B cell (primary cell): ENCODE data around the gene SPATA2L. TPM values are rescaled to one million over a fixed set of nuclear protein-coding genes. Genes with fewer than 3 reads are reported as not detected.

Experiments used
- ATAC-seq: fragments of 200-7000 bp; cut with Tn5 transposase; one replicate; pipeline ENCODE4 v1.10.0; 2021; ENCODE audit warnings: low read depth, mild to moderate bottlenecking, moderate number of reproducible peaks, moderate library complexity
- CTCF ChIA-PET: fragments of 350-600 bp; sonication (Branson Sonifier 250); formaldehyde crosslinking; loops from one replicate; lab custom pipeline; 2021; ENCODE audit warnings: antibody characterized with exemption, inconsistent platforms; lab: Charles Lee
- POLR2A ChIA-PET: fragments of 350-600 bp; sonication (Branson Sonifier 250); formaldehyde crosslinking; loops from one replicate; lab custom pipeline; 2021; ENCODE audit warnings: antibody characterized with exemption; lab: Charles Lee
- DNase-seq: peaks from one replicate; pipeline ENCODE4 v3.0.0; 2013
- H2AFZ ChIP-seq: 2 replicates; pipeline ENCODE4 v1.6.1; 2012; ENCODE audit warnings: mild to moderate bottlenecking, low read depth, low read length; ENCODE audit not compliant: insufficient read depth, poor library complexity, severe bottlenecking
- H3K27ac ChIP-seq, 2 donors: 1 replicate in 1 of 2; 2 replicates in 1 of 2; pipeline ENCODE4 v1.5.1; 2012 to 2013; ENCODE audit warnings: low read length in 2 of 2, mild to moderate bottlenecking in 2 of 2, moderate library complexity in 1 of 2
- H3K27me3 ChIP-seq, 4 experiments: fragments of 200-600 bp in 1 of 4; sonication (generic) in 1 of 4; replicated peaks in 1 of 4; 1 replicate in 2 of 4; 2 replicates in 2 of 4; pipeline versions ENCODE4 v1.6.1 to v1.7.0; 2013 to 2016; ENCODE audit warnings: low read length in 3 of 4, mild to moderate bottlenecking in 2 of 4, mixed read lengths in 1 of 4, moderate library complexity in 1 of 4; ENCODE audit not compliant: insufficient read depth in 4 of 4, control insufficient read depth in 3 of 4; ENCODE audit errors: control extremely low read depth in 1 of 4
- H3K36me3 ChIP-seq, 2 experiments: replicated peaks in 1 of 2; 1 replicate in 1 of 2; 2 replicates in 1 of 2; pipeline versions ENCODE4 v1.6.1 to v1.7.1; 2013; ENCODE audit warnings: low read length in 1 of 2; ENCODE audit not compliant: insufficient read depth in 2 of 2, control insufficient read depth in 1 of 2; ENCODE audit errors: control extremely low read depth in 1 of 2, extremely low read depth in 1 of 2
- H3K4me1 ChIP-seq, 2 donors: fragments of 200-600 bp in 1 of 2; sonication (generic) in 1 of 2; 1 replicate in 1 of 2; 2 replicates in 1 of 2; pipeline versions ENCODE4 v1.5.1 to v1.6.1; 2013 to 2017; ENCODE audit warnings: low read length in 2 of 2; ENCODE audit not compliant: control insufficient read depth in 2 of 2, insufficient read depth in 2 of 2
- H3K4me2 ChIP-seq: replicated peaks from 2 replicates; pipeline ENCODE3; 2012; ENCODE audit warnings: mild to moderate bottlenecking, low read depth, low read length; ENCODE audit not compliant: poor library complexity, severe bottlenecking
- H3K4me3 ChIP-seq, 5 experiments: fragments of 200-600 bp in 1 of 5; sonication (generic) in 1 of 5; 1 replicate in 3 of 5; 2 replicates in 2 of 5; pipeline versions ENCODE4 v1.5.1 to v1.7.0; 2011 to 2016; ENCODE audit warnings: low read length in 4 of 5, mild to moderate bottlenecking in 4 of 5, low read depth in 2 of 5, control low read depth in 1 of 5, moderate library complexity in 1 of 5; ENCODE audit not compliant: insufficient read depth in 1 of 5; ENCODE audit errors: control extremely low read depth in 1 of 5, extremely low read depth in 1 of 5
- H3K79me2 ChIP-seq: fragments of 200-600 bp; sonication (generic); one replicate; pipeline ENCODE4 v1.6.0; 2016; ENCODE audit warnings: low read length; ENCODE audit not compliant: control insufficient read depth, insufficient read depth
- H3K9ac ChIP-seq: fragments of 200-600 bp; sonication (generic); 2 replicates; pipeline ENCODE4 v1.6.1; 2017; ENCODE audit warnings: mild to moderate bottlenecking, low read length, moderate library complexity
- H3K9me3 ChIP-seq, 3 donors: one replicate each; pipeline versions ENCODE4 v1.6.1 to v1.7.1; 2013; ENCODE audit warnings: low read length in 2 of 3; ENCODE audit not compliant: control insufficient read depth in 2 of 3, insufficient read depth in 1 of 3; ENCODE audit errors: control extremely low read depth in 1 of 3
- H4K20me1 ChIP-seq: 2 replicates; pipeline ENCODE4 v1.6.0; 2012; ENCODE audit warnings: mild to moderate bottlenecking, low read length; ENCODE audit not compliant: insufficient read depth, control insufficient read depth, poor library complexity, severe bottlenecking
- H3K27ac Mint-ChIP-seq: one replicate; pipeline ENCODE4 v1.8.0; 2021; ENCODE audit warnings: mixed read lengths
- H3K27me3 Mint-ChIP-seq: one replicate; pipeline ENCODE4 v1.8.0; 2021; ENCODE audit warnings: mixed read lengths
- H3K4me1 Mint-ChIP-seq: one replicate; pipeline ENCODE4 v1.8.0; 2021; ENCODE audit warnings: mixed read lengths
- H3K4me3 Mint-ChIP-seq: one replicate; pipeline ENCODE4 v1.8.0; 2021; ENCODE audit warnings: mixed read lengths
- H3K9me3 Mint-ChIP-seq: one replicate; pipeline ENCODE4 v1.8.0; 2022; ENCODE audit warnings: mixed read lengths; ENCODE audit not compliant: insufficient read depth
- CTCF ChIP-seq: fragments of 200-600 bp; IDR thresholded peaks from one replicate; pipeline ENCODE4 v1.8.0; 2022; ENCODE audit warnings: antibody characterized with exemption, mild to moderate bottlenecking
- EZH2 ChIP-seq: IDR thresholded peaks from 2 replicates; pipeline ENCODE4 v1.6.1; 2012; ENCODE audit warnings: borderline replicate concordance, low read depth, mild to moderate bottlenecking, moderate library complexity, low read length; ENCODE audit not compliant: insufficient read depth, poor library complexity, severe bottlenecking
- WGBS: methylation state at CpG from one replicate; pipeline ENCODE4 v1.1.5; 2013; ENCODE audit warnings: missing lambda C conversion rate; ENCODE audit not compliant: insufficient coverage; 5-methylcytosine and 5-hydroxymethylcytosine counted together
- intact Hi-C: fragments of 100-400 bp; cut with micrococcal nuclease; formaldehyde crosslinking; loops from one replicate; pipeline ENCODE4 v1.10.0; 2022
- polyA plus RNA-seq: library from polyadenylated mRNA; depleted of rRNA; stranded (reverse); fragments of >200 nt; gene quantifications from 2 replicates; pipeline ENCODE4 v1.2.3, GENCODE V29; 2012
- total RNA-seq, 2 donors: library from RNA; stranded (reverse); fragments of 120-200 nt in 1 of 2; gene quantifications; 1 replicate in 1 of 2; 2 replicates in 1 of 2; pipeline versions ENCODE4 v1.2.3 to v1.2.4, GENCODE V29; 2013 to 2022

SPATA2L gene
- total and polyA plus RNA-seq, 2 donors (not counting 1 experiment from before 2014, with no cell fraction given) = 16.4 to 32.1 TPM

- DNase-seq = no peak
- H3K4me3 ChIP-seq = peak overlapping the region; percentile 17 to 96 (median 78)
- WGBS = 26% methylated on average over 40 of the region's 42 CpGs
Measured at GRCh38 chr16:89687092-89687940, 14.2 kb downstream of the SPATA2L start.

More at GRCh38 chr16:89687092-89687940, 14.2 kb downstream of the SPATA2L start:
- POLR2A ChIA-PET = interaction anchor here (0.6 to 1.5 kb wide), 5 partner anchors 9 to 186 kb away, joined by 3 to 8 read pairs (median 6); partner anchors contain the start of genes SPATA2L and TCF25
- Histone ChIP-seq H3K4me1 (peaks cover 7 to 15% of the 10 kb centered on the region in 2 donors), H3K27me3 (no peaks in the 10 kb centered on the region), H3K9me3 (no peaks in the 10 kb centered on the region), H2AFZ (peak overlapping the region; percentile 99), H3K36me3 (peaks cover 2 to 20% of the 10 kb centered on the region in 2 experiments), H3K79me2 (peaks cover 32% of the 10 kb centered on the region), H3K4me2 (peak overlapping the region; percentile 100), H4K20me1 (peaks cover 13% of the 10 kb centered on the region), H3K9ac (peak overlapping the region; percentile 91), H3K27ac (peak overlapping the region; percentile 54 to 83)
- peak; percentile 22 for ATAC-seq
- H3K9me3 Mint-ChIP-seq = no peaks in the 10 kb centered on the region
- peak overlapping the region; percentile 96 for H3K4me3 Mint-ChIP-seq
- TF ChIP-seq EZH2 (no peak), CTCF (no peak)
- H3K4me1 Mint-ChIP-seq = peaks cover 18% of the 10 kb centered on the region
- H3K27me3 Mint-ChIP-seq = no peaks in the 10 kb centered on the region
- CTCF ChIA-PET = interaction anchor here (1.0 to 1.9 kb wide), 3 partner anchors 12 to 173 kb away, joined by 3 to 8 read pairs (median 3); no protein-coding TSS in a partner anchor
- peak overlapping the region; percentile 90 for H3K27ac Mint-ChIP-seq
- intact Hi-C loops = loop anchor here (5.0 kb wide), 2 partner anchors 35 to 125 kb away; partner anchors contain the start of genes RPL13, VPS9D1 and ZNF276
